Smooth muscle cell (in vitro differentiated cells): ENCODE measurements around the gene IL12B. TPM values are rescaled to one million over a fixed set of nuclear protein-coding genes. Genes with fewer than 3 reads are reported as not detected.
"Not testable (repeated sequence)": the region's sequence is repeated elsewhere in the genome, so short reads cannot be mapped to it uniquely, and the experiment has no call there.

Experiments
- DNase-seq: peaks from one replicate; lab custom pipeline; 2025; ENCODE audit not compliant: unreplicated experiment; lab: John Stamatoyannopoulos, UW
- H2AFZ ChIP-seq: fragments of 200-600 bp; sonication (generic); 2 replicates; pipeline ENCODE4 v1.6.0; 2016; ENCODE audit warnings: antibody characterized with exemption, low read depth, mild to moderate bottlenecking
- H3F3A ChIP-seq: fragments of 200-600 bp; sonication (generic); 2 replicates; pipeline ENCODE4 v1.6.0; 2017; ENCODE audit warnings: antibody characterized with exemption, low read depth
- H3K27ac ChIP-seq: fragments of 200-600 bp; sonication (generic); 2 replicates; pipeline ENCODE4 v1.5.1; 2016; ENCODE audit warnings: low read depth, mild to moderate bottlenecking
- H3K27me3 ChIP-seq: fragments of 200-600 bp; sonication (generic); 2 replicates; pipeline ENCODE4 v1.6.1; 2016; ENCODE audit warnings: low read depth, mild to moderate bottlenecking
- H3K36me3 ChIP-seq: fragments of 200-600 bp; sonication (generic); 2 replicates; pipeline ENCODE4 v1.5.1; 2016; ENCODE audit warnings: low read depth
- H3K4me1 ChIP-seq: fragments of 200-600 bp; sonication (generic); 2 replicates; pipeline ENCODE4 v1.5.1; 2016; ENCODE audit warnings: low read depth
- H3K4me2 ChIP-seq: fragments of 200-600 bp; sonication (generic); 2 replicates; pipeline ENCODE4 v1.6.0; 2016; ENCODE audit warnings: mild to moderate bottlenecking
- H3K4me3 ChIP-seq: fragments of 200-600 bp; sonication (generic); 2 replicates; pipeline ENCODE4 v1.5.1; 2016; ENCODE audit warnings: mild to moderate bottlenecking
- H3K79me2 ChIP-seq: fragments of 200-600 bp; sonication (generic); 2 replicates; pipeline ENCODE4 v1.6.0; 2016; ENCODE audit warnings: low read depth, mild to moderate bottlenecking
- H3K9ac ChIP-seq: fragments of 200-600 bp; sonication (generic); 2 replicates; pipeline ENCODE4 v1.6.0; 2016; ENCODE audit warnings: low read depth
- H3K9me3 ChIP-seq: fragments of 200-600 bp; sonication (generic); replicated peaks from 2 replicates; pipeline ENCODE4 v1.5.1; 2016; ENCODE audit warnings: low read depth
- H4K20me1 ChIP-seq: fragments of 200-600 bp; sonication (generic); 2 replicates; pipeline ENCODE4 v1.6.0; 2016; ENCODE audit warnings: low read depth
- WGBS: methylation state at CpG from one replicate; pipeline ENCODE4 v1.1.7; 2016; ENCODE audit warnings: low lambda C conversion rate; 5-methylcytosine and 5-hydroxymethylcytosine counted together
- polyA plus RNA-seq: library from polyadenylated mRNA; unstranded; fragments of >200 nt; fragmentation: Nextera tagmentation; extraction: Ambion mirVana; gene quantifications from 2 replicates; pipeline ENCODE4 v1.2.1, GENCODE V29; 2016
- total RNA-seq: library from RNA; depleted of rRNA; stranded (reverse); fragments of >200 nt; gene quantifications from 2 replicates; pipeline ENCODE4 v1.2.3, GENCODE V29; 2014
- TF ChIP-seq, protein P1 (sequence below): fragments of 200-600 bp; sonication (generic); IDR thresholded peaks from 2 replicates; pipeline ENCODE4 v1.5.1; 2017; ENCODE audit warnings: borderline replicate concordance, mild to moderate bottlenecking, antibody characterized with exemption; ENCODE audit not compliant: insufficient read depth, poor library complexity, severe bottlenecking

IL12B gene
- total and polyA plus RNA-seq, 2 experiments from 2014 or later: not detected

DNA sequence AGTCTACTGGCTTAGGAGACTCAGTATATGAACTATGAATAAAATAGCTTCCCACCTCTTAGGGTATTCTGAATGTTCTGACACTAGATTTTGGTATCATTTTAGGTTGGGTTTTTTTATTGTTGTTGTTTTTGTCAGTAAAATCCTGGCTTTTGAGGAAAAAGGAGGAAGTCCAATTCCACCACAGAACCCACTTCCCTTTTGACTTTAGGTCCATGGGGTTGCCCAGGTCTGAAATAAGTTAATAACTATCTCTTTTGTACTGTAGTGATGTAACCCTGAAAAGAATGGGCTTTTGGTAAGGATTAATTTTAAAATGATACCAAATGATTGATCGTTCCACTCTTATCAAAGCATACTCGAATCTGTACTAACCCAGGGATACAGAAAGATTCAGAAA is 29.1 kb upstream of the IL12B start:
- WGBS: 92% methylated on average over 2 of the region's 2 CpGs
- H3K9me3 ChIP-seq: no peaks in the 10 kb centered on the region
- H3K4me3 ChIP-seq: no peak overlapping the region
- no peaks in the 10 kb centered on the region for H3K36me3 ChIP-seq
- no peak overlapping the region for H3K9ac ChIP-seq
- no peaks in the 10 kb centered on the region for H4K20me1 ChIP-seq
- no peak overlapping the region for H3K4me2 ChIP-seq
- no peaks in the 10 kb centered on the region for H3F3A ChIP-seq
- H3K27ac ChIP-seq: no peak overlapping the region
- no peaks in the 10 kb centered on the region for H3K79me2 ChIP-seq
- TF ChIP-seq, protein P1, sequence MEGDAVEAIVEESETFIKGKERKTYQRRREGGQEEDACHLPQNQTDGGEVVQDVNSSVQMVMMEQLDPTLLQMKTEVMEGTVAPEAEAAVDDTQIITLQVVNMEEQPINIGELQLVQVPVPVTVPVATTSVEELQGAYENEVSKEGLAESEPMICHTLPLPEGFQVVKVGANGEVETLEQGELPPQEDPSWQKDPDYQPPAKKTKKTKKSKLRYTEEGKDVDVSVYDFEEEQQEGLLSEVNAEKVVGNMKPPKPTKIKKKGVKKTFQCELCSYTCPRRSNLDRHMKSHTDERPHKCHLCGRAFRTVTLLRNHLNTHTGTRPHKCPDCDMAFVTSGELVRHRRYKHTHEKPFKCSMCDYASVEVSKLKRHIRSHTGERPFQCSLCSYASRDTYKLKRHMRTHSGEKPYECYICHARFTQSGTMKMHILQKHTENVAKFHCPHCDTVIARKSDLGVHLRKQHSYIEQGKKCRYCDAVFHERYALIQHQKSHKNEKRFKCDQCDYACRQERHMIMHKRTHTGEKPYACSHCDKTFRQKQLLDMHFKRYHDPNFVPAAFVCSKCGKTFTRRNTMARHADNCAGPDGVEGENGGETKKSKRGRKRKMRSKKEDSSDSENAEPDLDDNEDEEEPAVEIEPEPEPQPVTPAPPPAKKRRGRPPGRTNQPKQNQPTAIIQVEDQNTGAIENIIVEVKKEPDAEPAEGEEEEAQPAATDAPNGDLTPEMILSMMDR: no peak
- no peaks in the 10 kb centered on the region for H3K27me3 ChIP-seq
- H2AFZ ChIP-seq: no peak overlapping the region
- no peaks in the 10 kb centered on the region for H3K4me1 ChIP-seq
- DNase-seq: no peak

DNA sequence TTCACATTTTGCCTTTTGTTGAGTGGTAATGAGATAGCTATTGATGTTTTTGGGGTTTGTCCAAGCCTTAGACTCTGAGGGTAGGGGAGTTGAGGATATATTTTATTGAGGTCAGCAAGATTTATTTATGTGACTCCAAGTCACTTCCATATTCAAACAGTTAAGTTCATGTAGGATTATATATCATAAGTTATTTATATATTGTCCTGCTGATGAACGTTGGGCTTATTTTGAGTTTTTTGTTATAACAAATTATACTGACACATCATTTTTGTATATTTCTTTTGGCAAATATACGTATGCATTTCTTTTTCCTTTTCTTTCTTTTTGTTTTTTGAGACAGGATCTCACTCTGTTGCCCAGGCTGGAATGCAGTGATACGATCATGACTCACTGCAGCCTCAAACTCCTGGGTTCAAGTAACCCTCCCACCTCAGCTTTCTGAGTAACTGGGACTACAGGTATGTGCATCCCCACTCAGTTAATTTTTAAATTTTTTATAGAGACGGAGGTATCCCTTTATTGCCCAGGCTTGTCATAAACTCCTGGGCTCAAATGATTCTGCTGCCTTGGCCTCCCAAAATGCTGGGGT is 23.5 kb upstream of the IL12B start:
- no peaks in the 10 kb centered on the region for H3K9me3 ChIP-seq
- no peak overlapping the region for H2AFZ ChIP-seq
- H3F3A ChIP-seq: no peaks in the 10 kb centered on the region
- no peak overlapping the region for H3K27ac ChIP-seq
- no peak overlapping the region for H3K9ac ChIP-seq
- TF ChIP-seq, protein P1: no peak
- no peaks in the 10 kb centered on the region for H4K20me1 ChIP-seq
- no peaks in the 10 kb centered on the region for H3K4me1 ChIP-seq
- H3K27me3 ChIP-seq: no peaks in the 10 kb centered on the region
- WGBS: 88% methylated on average over 4 of the region's 4 CpGs
- no peak overlapping the region for H3K4me2 ChIP-seq
- no peaks in the 10 kb centered on the region for H3K79me2 ChIP-seq
- no peaks in the 10 kb centered on the region for H3K36me3 ChIP-seq
- H3K4me3 ChIP-seq: no peak overlapping the region
- no peak for DNase-seq

DNA sequence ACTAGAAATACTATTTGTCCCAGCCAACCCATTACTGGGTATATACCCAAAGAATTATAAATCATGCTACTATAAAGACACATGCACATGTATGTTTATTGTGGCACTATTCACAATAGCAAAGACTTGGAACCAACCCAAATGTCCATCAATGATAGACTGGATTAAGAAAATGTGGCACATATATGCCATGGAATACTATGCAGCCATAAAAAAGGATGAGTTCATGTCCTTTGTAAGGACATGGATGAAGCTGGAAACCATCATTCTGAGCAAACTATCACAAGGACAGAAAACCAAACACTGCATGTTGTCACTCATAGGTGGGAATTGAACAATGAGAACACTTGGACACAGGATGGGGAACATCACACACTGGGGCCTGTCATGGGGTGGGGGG is 20.4 kb upstream of the IL12B start:
- not testable (repeated sequence) for H3K4me3 ChIP-seq, H3K27me3 ChIP-seq, H3F3A ChIP-seq, H3K27ac ChIP-seq, H3K36me3 ChIP-seq, H4K20me1 ChIP-seq, H3K4me2 ChIP-seq, H2AFZ ChIP-seq, H3K9me3 ChIP-seq, H3K4me1 ChIP-seq, H3K79me2 ChIP-seq, H3K9ac ChIP-seq, DNase-seq

DNA sequence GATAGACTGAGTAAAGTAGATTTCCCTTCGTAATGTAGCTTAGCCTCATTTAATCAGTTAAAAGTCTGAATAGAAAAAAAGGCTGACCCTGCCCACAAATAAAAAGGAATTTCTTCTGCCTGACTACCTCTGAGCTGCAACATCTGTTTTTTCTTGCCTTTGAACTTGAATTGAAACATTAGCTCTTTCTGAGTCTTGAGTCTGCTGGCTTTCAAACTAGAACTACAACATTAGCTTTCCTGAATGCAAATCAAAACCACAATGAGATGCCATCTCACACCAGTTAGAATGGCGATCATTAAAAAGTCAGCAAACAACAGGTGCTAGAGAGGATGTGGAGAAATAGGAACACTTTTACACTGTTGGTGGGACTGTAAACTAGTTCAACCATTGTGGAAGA is 19.9 kb upstream of the IL12B start:
- not testable (repeated sequence) for H3K4me3 ChIP-seq, H3K27me3 ChIP-seq, H3K36me3 ChIP-seq, H3F3A ChIP-seq, H3K9ac ChIP-seq, H4K20me1 ChIP-seq, H2AFZ ChIP-seq, H3K9me3 ChIP-seq, H3K4me1 ChIP-seq, DNase-seq, H3K27ac ChIP-seq, H3K79me2 ChIP-seq, H3K4me2 ChIP-seq
- WGBS: 84% methylated on average over 2 of the region's 2 CpGs

DNA sequence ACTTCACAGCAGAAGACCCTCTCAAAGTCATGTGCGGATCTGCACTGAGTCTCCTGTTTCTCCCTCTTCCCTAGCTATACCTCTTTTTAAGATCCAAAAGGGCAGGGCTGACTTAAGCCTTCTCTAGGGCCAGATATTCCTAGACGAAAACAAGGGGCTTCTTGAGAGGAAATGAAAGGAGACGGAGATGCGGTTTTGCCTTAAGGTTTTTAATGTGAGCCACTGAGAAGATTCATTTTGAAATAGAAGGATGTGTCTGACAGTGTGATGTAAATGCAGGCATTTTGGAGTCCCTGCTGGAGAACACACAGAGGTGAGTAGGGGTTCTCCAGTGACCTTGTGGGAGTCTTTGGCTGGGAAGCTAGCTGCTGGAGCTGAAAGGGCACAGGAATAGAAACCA is 15.6 kb upstream of the IL12B start:
- Histone ChIP-seq H3K4me2 (no peak overlapping the region), H3K79me2 (no peaks in the 10 kb centered on the region), H3K36me3 (no peaks in the 10 kb centered on the region), H4K20me1 (no peaks in the 10 kb centered on the region), H3K27me3 (peaks cover 4% of the 10 kb centered on the region), H3K9ac (no peak overlapping the region), H3K9me3 (no peaks in the 10 kb centered on the region), H3K27ac (no peak overlapping the region), H3F3A (no peaks in the 10 kb centered on the region), H3K4me3 (no peak overlapping the region), H2AFZ (no peak overlapping the region), H3K4me1 (no peaks in the 10 kb centered on the region)
- WGBS: 88% methylated on average over 4 of the region's 4 CpGs
- TF ChIP-seq, protein P1: no peak
- DNase-seq: no peak
